MCF 10A (cell line): ENCODE measurements around the gene TOMM40. TPM values are rescaled to one million over a fixed set of nuclear protein-coding genes. Genes with fewer than 3 reads are reported as not detected.

Source experiments
- BruUV-seq: library from RNA; stranded (reverse); fragments of 400-500 nt; replicated peaks from 2 replicates; lab custom pipeline; 2021; lab: Mats Ljungman, UMichigan
- CTCF ChIA-PET: fragments of 300-600 bp; sonication (Branson Sonifier 250); formaldehyde crosslinking; extraction: SDS; loops from one replicate; lab custom pipeline; 2021; ENCODE audit warnings: antibody characterized with exemption, inconsistent platforms; lab: Yijun Ruan, JAX
- POLR2A ChIA-PET: fragments of 300-600, 350-650 bp; sonication (Branson Sonifier 250); formaldehyde crosslinking; extraction: SDS; loops from one replicate; lab custom pipeline; 2020; ENCODE audit warnings: antibody characterized with exemption, inconsistent platforms; lab: Yijun Ruan, JAX
- DNase-seq: peaks from one replicate; pipeline ENCODE4 v3.0.0-alpha.2; 2018; ENCODE audit not compliant: unreplicated experiment
- H3K27ac Mint-ChIP-seq: one replicate; pipeline ENCODE4 v1.8.0; 2022; ENCODE audit warnings: mild to moderate bottlenecking, low read depth, mixed read lengths; ENCODE audit not compliant: unreplicated experiment
- H3K27me3 Mint-ChIP-seq: one replicate; pipeline ENCODE4 v1.8.0; 2022; ENCODE audit warnings: mixed read lengths; ENCODE audit not compliant: insufficient read depth, unreplicated experiment
- H3K36me3 Mint-ChIP-seq: one replicate; pipeline ENCODE4 v1.8.0; 2022; ENCODE audit warnings: mild to moderate bottlenecking, moderate library complexity, mixed read lengths; ENCODE audit not compliant: insufficient read depth, unreplicated experiment
- H3K4me1 Mint-ChIP-seq: one replicate; pipeline ENCODE4 v1.8.0; 2022; ENCODE audit warnings: mixed read lengths; ENCODE audit not compliant: insufficient read depth, unreplicated experiment
- H3K4me3 Mint-ChIP-seq: one replicate; pipeline ENCODE4 v1.8.0; 2022; ENCODE audit warnings: mild to moderate bottlenecking, moderate library complexity, mixed read lengths; ENCODE audit not compliant: unreplicated experiment
- H3K9me3 Mint-ChIP-seq: one replicate; pipeline ENCODE4 v1.8.0; 2022; ENCODE audit warnings: mixed read lengths; ENCODE audit not compliant: unreplicated experiment
- intact Hi-C: fragments of 100-400 bp; cut with micrococcal nuclease; formaldehyde crosslinking; loops from 2 replicates; pipeline ENCODE4 v1.14.1; 2022
- total RNA-seq: library from RNA; stranded (reverse); gene quantifications from 2 replicates; pipeline ENCODE4 v1.2.3, GENCODE V29; 2022
- TF ChIP-seq, protein P1 (sequence below): fragments of 200-600 bp; IDR thresholded peaks from one replicate; pipeline ENCODE4 v1.8.0; 2022; ENCODE audit warnings: antibody characterized with exemption, mild to moderate bottlenecking; ENCODE audit not compliant: unreplicated experiment

TOMM40 gene
- total RNA-seq, 1 experiment from 2014 or later = 114 TPM

DNA sequence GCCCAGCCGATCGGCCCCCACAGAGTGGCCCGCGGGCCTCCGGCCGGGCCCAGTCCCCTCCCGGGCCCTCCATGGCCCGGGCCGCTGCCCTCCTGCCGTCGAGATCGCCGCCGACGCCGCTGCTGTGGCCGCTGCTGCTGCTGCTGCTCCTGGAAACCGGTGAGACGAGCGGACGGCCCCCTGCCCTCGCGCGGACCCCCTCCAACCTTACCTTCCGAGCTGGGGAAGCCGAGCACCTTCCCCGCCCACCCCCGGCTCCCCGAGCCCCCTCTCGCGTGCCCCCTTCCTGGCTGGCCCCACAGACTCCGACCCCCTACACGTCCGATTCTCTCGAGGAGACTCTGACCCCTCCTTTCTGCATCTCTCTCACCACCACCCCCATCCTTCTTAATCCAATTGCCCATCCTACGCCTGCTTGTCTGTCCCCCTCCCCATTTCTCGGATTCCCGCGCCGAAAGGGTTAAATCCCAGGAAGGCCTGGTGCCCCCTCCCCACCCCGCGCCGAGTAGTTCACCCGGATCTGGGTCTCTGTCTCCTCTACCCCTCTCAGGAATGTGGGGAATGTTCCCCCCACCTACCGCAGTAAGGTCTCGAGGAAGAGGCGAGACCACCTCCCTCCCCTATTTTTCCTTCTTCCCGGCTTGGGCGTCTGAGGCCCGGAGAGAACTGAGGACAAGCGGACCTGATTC, 44.5 kb upstream of the TOMM40 start:
- Mint-ChIP-seq H3K9me3 (no peaks in the 10 kb centered on the region), H3K4me1 (peaks cover 27% of the 10 kb centered on the region), H3K27me3 (no peaks in the 10 kb centered on the region), H3K27ac (peak overlapping the region; percentile 95), H3K4me3 (peak overlapping the region; percentile 84), H3K36me3 (no peaks in the 10 kb centered on the region)
- peak; percentile 14 for DNase-seq
- CTCF ChIA-PET = interaction anchor here (0.6 to 1.6 kb wide), 10 partner anchors 13 to 120 kb away, joined by 3 to 5 read pairs (median 4); no protein-coding TSS in a partner anchor
- POLR2A ChIA-PET = interaction anchor here (0.7 to 3.5 kb wide), 4 partner anchors 40 to 108 kb away, joined by 3 to 17 read pairs (median 6); partner anchors contain the start of genes CLPTM1 and TOMM40
- TF ChIP-seq, protein P1, sequence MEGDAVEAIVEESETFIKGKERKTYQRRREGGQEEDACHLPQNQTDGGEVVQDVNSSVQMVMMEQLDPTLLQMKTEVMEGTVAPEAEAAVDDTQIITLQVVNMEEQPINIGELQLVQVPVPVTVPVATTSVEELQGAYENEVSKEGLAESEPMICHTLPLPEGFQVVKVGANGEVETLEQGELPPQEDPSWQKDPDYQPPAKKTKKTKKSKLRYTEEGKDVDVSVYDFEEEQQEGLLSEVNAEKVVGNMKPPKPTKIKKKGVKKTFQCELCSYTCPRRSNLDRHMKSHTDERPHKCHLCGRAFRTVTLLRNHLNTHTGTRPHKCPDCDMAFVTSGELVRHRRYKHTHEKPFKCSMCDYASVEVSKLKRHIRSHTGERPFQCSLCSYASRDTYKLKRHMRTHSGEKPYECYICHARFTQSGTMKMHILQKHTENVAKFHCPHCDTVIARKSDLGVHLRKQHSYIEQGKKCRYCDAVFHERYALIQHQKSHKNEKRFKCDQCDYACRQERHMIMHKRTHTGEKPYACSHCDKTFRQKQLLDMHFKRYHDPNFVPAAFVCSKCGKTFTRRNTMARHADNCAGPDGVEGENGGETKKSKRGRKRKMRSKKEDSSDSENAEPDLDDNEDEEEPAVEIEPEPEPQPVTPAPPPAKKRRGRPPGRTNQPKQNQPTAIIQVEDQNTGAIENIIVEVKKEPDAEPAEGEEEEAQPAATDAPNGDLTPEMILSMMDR = no peak
- no TSS peak for BruUV-seq
- intact Hi-C loops = loop anchor here (1.0 to 5.0 kb wide), 2 partner anchors 44 to 106 kb away; no protein-coding TSS in a partner anchor

DNA sequence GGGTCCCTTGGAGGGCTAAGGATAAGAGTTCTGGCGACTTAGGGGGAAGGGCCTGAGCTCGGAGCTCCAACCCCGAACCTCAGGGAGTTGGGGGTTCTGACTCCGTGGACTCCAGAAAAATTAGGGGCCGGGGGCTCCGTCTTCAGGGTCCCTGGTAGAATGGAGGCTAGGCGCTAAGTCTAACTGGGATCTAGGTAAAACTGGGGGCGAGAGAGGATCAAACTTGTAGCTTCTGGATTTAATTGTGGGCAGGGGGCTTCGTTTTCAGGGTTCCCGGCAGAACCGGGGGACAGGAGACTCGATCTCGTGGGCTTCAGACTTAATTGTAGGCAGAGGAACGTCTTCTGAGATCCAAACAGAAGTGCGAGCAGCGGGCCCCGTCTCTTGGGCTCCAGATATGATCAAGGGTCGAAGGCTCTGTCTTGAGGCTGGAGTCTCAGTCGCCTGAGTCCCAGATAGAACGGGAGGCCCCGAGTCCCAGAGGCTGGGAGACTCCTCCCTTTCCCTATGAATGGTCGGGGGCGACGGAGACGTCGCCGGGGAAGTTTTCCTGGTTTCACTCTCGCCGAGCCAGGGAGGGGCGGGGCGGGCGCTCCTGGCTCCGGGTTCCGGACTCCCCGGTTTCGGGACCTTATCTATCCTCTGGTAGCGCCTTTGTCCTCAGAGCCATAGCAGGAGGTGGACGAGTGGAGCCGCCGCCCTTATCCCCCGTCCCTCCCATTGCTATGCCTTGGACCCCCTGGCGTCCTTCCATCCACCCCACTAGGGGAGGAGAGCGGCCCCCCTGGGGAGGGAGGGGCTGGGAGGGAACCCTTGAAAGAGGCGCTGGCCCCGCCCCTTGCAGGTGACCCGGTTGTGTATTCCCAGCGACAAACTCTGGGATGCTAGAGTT, 43.7 kb upstream of the TOMM40 start:
- BruUV-seq = TSS peak; percentile 62
- POLR2A ChIA-PET = interaction anchor here (0.6 to 3.5 kb wide), 4 partner anchors 20 to 332 kb away, joined by 3 to 17 read pairs (median 4); partner anchors contain the start of gene TOMM40

DNA sequence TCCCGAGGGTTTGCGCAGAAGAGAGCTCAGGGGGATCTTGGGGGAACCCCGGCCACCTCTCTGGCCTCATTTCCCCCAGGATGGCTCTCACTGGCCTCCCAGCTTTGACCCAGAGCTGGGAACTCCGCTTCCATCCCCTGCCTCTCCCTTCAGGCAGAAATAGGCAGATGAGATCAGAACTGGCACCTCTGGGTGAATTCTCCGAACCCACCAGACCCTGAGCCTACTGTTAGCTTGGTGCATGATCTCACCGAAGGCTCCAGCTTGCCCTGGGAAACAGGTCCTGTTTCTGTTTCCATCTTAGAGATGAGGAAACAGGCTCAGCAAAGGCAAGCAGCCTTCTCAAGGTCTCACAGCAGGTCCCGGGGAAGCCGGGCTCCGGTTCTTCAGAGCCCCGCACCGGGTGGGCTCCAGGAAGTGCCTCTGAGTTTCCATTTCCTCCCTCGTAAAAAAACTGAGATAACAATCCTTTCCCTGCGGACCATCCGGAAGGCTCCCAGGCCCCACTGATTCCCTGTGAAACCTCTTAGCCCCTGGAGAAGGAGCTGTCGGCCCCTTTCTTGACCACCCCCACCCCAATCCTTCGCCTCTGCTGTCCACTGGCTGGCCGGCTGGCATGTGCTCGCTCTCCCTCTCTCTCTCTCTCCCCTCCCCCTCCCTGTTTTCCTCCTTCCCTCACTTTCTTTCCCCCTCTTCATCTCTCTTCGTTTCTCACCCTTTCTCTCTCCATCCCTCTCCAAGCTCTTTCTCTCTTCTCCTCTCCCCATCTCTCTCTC, 42.8 kb upstream of the TOMM40 start:
- H3K4me1 Mint-ChIP-seq = peaks cover 27% of the 10 kb centered on the region
- no peaks in the 10 kb centered on the region for H3K36me3 Mint-ChIP-seq
- TF ChIP-seq, protein P1 = no peak
- peak overlapping the region; percentile 84 for H3K4me3 Mint-ChIP-seq
- no TSS peak for BruUV-seq
- ChIA-PET POLR2A (interaction anchor here (0.5 to 3.5 kb wide), 4 partner anchors 19 to 115 kb away, joined by 3 to 17 read pairs (median 4); partner anchors contain the start of gene TOMM40), CTCF (interaction anchor here (0.7 to 1.3 kb wide), 6 partner anchors 42 to 271 kb away, joined by 3 to 6 read pairs (median 4); no protein-coding TSS in a partner anchor)
- no peak overlapping the region for H3K27ac Mint-ChIP-seq
- DNase-seq = no peak
- intact Hi-C loops = loop anchor here (5.0 kb wide), 1 partner anchor 104 kb away; no protein-coding TSS in a partner anchor
- no peaks in the 10 kb centered on the region for H3K27me3 Mint-ChIP-seq
- H3K9me3 Mint-ChIP-seq = no peaks in the 10 kb centered on the region

More for the DNA sequence above, 43.7 kb upstream of the TOMM40 start:
- Mint-ChIP-seq H3K4me1 (peaks cover 27% of the 10 kb centered on the region), H3K36me3 (no peaks in the 10 kb centered on the region), H3K9me3 (no peaks in the 10 kb centered on the region), H3K27me3 (no peaks in the 10 kb centered on the region), H3K4me3 (peak overlapping the region; percentile 84), H3K27ac (peak overlapping the region; percentile 95)
- CTCF ChIA-PET = interaction anchor here (0.6 to 1.6 kb wide), 8 partner anchors 13 to 121 kb away, joined by 3 to 6 read pairs (median 4); no protein-coding TSS in a partner anchor
- peak; percentile 62 for DNase-seq
- TF ChIP-seq, protein P1 = no peak
- intact Hi-C loops = loop anchor here (1.0 to 5.0 kb wide), 2 partner anchors 43 to 105 kb away; no protein-coding TSS in a partner anchor
